ENCODE results near the gene CSGALNACT2.
"Not testable (repeated sequence)": the region's sequence is repeated elsewhere in the genome, so short reads cannot be mapped to it uniquely, and the experiment has no call there.

The CSGALNACT2 gene

GRCh38 chr10:43136995-43137716 lies 1.1 kb upstream of the CSGALNACT2 start:
- DNase-seq (ENCODE audit: extremely low read depth, insufficient read length), result no peak
- Histone ChIP-seq H3K36me3 (ENCODE audit: control insufficient read depth, insufficient read depth, low read length) (no peaks in the 10 kb centered on the region), H3K4me3 (replicated peaks; ENCODE audit: low read depth, low read length) (peak overlapping the region; percentile 91), H3K27me3 (replicated peaks; ENCODE audit: control insufficient read depth, insufficient read depth, low read length) (no peaks in the 10 kb centered on the region)
- TF ChIP-seq CTCF (IDR thresholded peaks at IDR 0.05; ENCODE audit: insufficient read depth, low read length, poor library complexity, severe bottlenecking), result no peak

GRCh38 chr10:43137717-43138020 lies 576 bp upstream of the CSGALNACT2 start:
- no peak for TF ChIP-seq CTCF (IDR thresholded peaks at IDR 0.05; ENCODE audit: insufficient read depth, low read length, poor library complexity, severe bottlenecking)
- H3K36me3 ChIP-seq (ENCODE audit: control insufficient read depth, insufficient read depth, low read length), result no peaks in the 10 kb centered on the region
- DNase-seq (ENCODE audit: extremely low read depth, insufficient read length), result peak; percentile 59

GRCh38 chr10:43138757-43139241 lies 554 bp downstream of the CSGALNACT2 start:
- no peak for DNase-seq (ENCODE audit: extremely low read depth, insufficient read length)
- H3K27me3 ChIP-seq (replicated peaks; ENCODE audit: control insufficient read depth, insufficient read depth, low read length), result no peaks in the 10 kb centered on the region
- H3K36me3 ChIP-seq (ENCODE audit: control insufficient read depth, insufficient read depth, low read length), result no peaks in the 10 kb centered on the region
- TF ChIP-seq CTCF (IDR thresholded peaks at IDR 0.05; ENCODE audit: insufficient read depth, low read length, poor library complexity, severe bottlenecking), result no peak
- peak overlapping the region; percentile 91 for H3K4me3 ChIP-seq (replicated peaks; ENCODE audit: low read depth, low read length)

More at GRCh38 chr10:43137717-43138020, 576 bp upstream of the CSGALNACT2 start:
- peak overlapping the region; percentile 91 for H3K4me3 ChIP-seq (replicated peaks; ENCODE audit: low read depth, low read length)
- no peaks in the 10 kb centered on the region for H3K27me3 ChIP-seq (replicated peaks; ENCODE audit: control insufficient read depth, insufficient read depth, low read length)

GRCh38 chr10:43141421-43141820 lies 3.2 kb downstream of the CSGALNACT2 start:
- H3K4me3 ChIP-seq (replicated peaks; ENCODE audit: low read depth, low read length), result no peak overlapping the region
- DNase-seq (ENCODE audit: extremely low read depth, insufficient read length), result no peak

GRCh38 chr10:43145311-43145710 lies 7.1 kb downstream of the CSGALNACT2 start:
- no peak for DNase-seq (ENCODE audit: extremely low read depth, insufficient read length)
- Histone ChIP-seq H3K4me3 (replicated peaks; ENCODE audit: low read depth, low read length) (no peak overlapping the region), H3K36me3 (ENCODE audit: control insufficient read depth, insufficient read depth, low read length) (no peaks in the 10 kb centered on the region), H3K27me3 (replicated peaks; ENCODE audit: control insufficient read depth, insufficient read depth, low read length) (no peaks in the 10 kb centered on the region)
- TF ChIP-seq CTCF (IDR thresholded peaks at IDR 0.05; ENCODE audit: insufficient read depth, low read length, poor library complexity, severe bottlenecking), result no peak

More at GRCh38 chr10:43141421-43141820, 3.2 kb downstream of the CSGALNACT2 start:
- TF ChIP-seq CTCF (IDR thresholded peaks at IDR 0.05; ENCODE audit: insufficient read depth, low read length, poor library complexity, severe bottlenecking), result no peak
- Histone ChIP-seq H3K27me3 (replicated peaks; ENCODE audit: control insufficient read depth, insufficient read depth, low read length) (no peaks in the 10 kb centered on the region), H3K36me3 (ENCODE audit: control insufficient read depth, insufficient read depth, low read length) (no peaks in the 10 kb centered on the region)

- H3K36me3 ChIP-seq (ENCODE audit: control insufficient read depth, insufficient read depth, low read length); H3K27me3 ChIP-seq (replicated peaks; ENCODE audit: control insufficient read depth, insufficient read depth, low read length); DNase-seq (ENCODE audit: extremely low read depth, insufficient read length); H3K4me3 ChIP-seq (replicated peaks; ENCODE audit: low read depth, low read length): not testable (repeated sequence)
Measured at GRCh38 chr10:43145936-43146335, 7.7 kb downstream of the CSGALNACT2 start.

All from GM06990 (cell line).